Stomach smooth muscle (tissue), 2 donors: ENCODE measurements around the gene FAM89A.

Experiments used
- H3K27ac ChIP-seq: one replicate; pipeline ENCODE4 v1.7.0; 2013; ENCODE audit warnings: mild to moderate bottlenecking, low read length, inconsistent platforms
- H3K27me3 ChIP-seq, 2 donors: one replicate each; pipeline ENCODE4 v1.7.0; 2013; ENCODE audit warnings: low read length in 2 of 2; ENCODE audit not compliant: insufficient read depth in 2 of 2, control insufficient read depth in 1 of 2
- H3K36me3 ChIP-seq, 2 donors: one replicate each; pipeline ENCODE4 v1.7.0; 2013; ENCODE audit warnings: low read length in 2 of 2; ENCODE audit not compliant: control insufficient read depth in 2 of 2, insufficient read depth in 2 of 2
- H3K4me1 ChIP-seq: one replicate; pipeline ENCODE4 v1.7.0; 2013; ENCODE audit warnings: low read length; ENCODE audit not compliant: control insufficient read depth, insufficient read depth
- H3K4me3 ChIP-seq, 2 donors: one replicate each; pipeline ENCODE4 v1.7.0; 2013; ENCODE audit warnings: low read length in 2 of 2
- H3K9ac ChIP-seq, 2 donors: one replicate each; pipeline ENCODE4 v1.7.0; 2013; ENCODE audit warnings: low read length in 2 of 2, mild to moderate bottlenecking in 1 of 2
- H3K9me3 ChIP-seq, 2 donors: one replicate each; pipeline ENCODE4 v1.7.0; 2013; ENCODE audit warnings: low read length in 2 of 2; ENCODE audit not compliant: control insufficient read depth in 2 of 2
- donor health status: healthy.
- donor health status: Pancreatic carcinoma.

The FAM89A gene

GRCh38 chr1:231045286-231045685 lies 5.2 kb upstream of the FAM89A start:
- peaks cover 2 to 8% of the 10 kb centered on the region in 2 donors for H3K27me3 ChIP-seq
- H3K4me3 ChIP-seq, result no peak overlapping the region
- H3K27ac ChIP-seq, result no peak overlapping the region
- H3K36me3 ChIP-seq, result no peaks in the 10 kb centered on the region
- no peaks in the 10 kb centered on the region for H3K9me3 ChIP-seq
- peaks cover 8% of the 10 kb centered on the region for H3K4me1 ChIP-seq
- H3K9ac ChIP-seq, result no peak overlapping the region

GRCh38 chr1:231044588-231044987 lies 4.5 kb upstream of the FAM89A start:
- Histone ChIP-seq H3K27me3 (peaks cover 2 to 8% of the 10 kb centered on the region in 2 donors), H3K4me3 (no peak overlapping the region), H3K36me3 (no peaks in the 10 kb centered on the region), H3K9me3 (no peaks in the 10 kb centered on the region), H3K4me1 (peaks cover 13% of the 10 kb centered on the region), H3K9ac (no peak overlapping the region), H3K27ac (no peak overlapping the region)

- Histone ChIP-seq H3K9ac (no peak overlapping the region), H3K4me3 (no peak overlapping the region), H3K27ac (no peak overlapping the region), H3K4me1 (peaks cover 23% of the 10 kb centered on the region), H3K27me3 (peaks cover 11 to 30% of the 10 kb centered on the region in 2 donors), H3K9me3 (no peaks in the 10 kb centered on the region), H3K36me3 (no peaks in the 10 kb centered on the region)
These were observed 1.7 kb upstream of the FAM89A start for GRCh38 chr1:231041719-231042261.

DNA sequence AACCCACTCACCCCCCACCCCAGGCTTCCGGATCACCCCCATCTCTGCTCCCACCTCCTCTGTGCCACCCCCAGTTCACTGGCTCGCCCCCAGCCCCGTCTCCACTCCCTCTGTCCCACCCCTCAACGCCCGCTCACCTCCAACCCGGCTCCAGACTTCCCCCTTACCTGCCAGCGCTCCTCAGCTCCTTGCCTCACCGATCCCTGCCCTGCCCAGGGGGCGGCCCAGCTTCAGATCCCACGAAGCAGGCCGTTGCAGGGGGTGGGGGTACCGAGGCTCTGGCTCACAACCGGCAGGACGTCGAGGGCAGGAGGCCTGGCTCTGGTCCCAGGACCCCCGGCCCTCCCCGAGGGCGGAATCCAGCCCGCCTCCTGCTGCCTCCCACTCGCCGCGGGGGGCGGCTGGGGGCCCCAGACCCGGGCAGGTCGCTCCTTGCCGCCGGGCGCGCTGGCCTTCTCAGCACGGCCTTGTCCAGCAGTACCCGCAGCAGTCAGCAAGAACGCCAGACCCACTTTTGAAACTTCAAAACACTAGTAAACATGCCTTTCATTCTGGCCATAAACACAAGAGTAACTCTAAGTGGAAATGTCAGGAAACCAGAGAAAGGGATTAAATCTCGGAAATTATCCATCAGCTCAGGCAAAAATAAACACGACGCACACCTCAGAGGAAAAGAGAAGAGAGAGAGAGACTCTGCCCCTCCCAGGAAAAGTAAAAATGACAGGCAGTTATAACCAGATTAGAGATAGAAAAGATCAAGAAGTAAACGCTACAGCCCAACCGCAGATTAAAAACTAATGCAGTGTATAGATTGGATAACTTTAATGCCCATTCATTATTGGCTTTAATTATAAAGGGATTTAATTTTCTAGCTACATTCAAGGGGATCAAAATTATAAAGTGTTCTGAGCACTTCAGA lies 1.0 kb upstream of the FAM89A start:
- peak overlapping the region in 1 of 2 donors; percentile 67 for H3K4me3 ChIP-seq

DNA sequence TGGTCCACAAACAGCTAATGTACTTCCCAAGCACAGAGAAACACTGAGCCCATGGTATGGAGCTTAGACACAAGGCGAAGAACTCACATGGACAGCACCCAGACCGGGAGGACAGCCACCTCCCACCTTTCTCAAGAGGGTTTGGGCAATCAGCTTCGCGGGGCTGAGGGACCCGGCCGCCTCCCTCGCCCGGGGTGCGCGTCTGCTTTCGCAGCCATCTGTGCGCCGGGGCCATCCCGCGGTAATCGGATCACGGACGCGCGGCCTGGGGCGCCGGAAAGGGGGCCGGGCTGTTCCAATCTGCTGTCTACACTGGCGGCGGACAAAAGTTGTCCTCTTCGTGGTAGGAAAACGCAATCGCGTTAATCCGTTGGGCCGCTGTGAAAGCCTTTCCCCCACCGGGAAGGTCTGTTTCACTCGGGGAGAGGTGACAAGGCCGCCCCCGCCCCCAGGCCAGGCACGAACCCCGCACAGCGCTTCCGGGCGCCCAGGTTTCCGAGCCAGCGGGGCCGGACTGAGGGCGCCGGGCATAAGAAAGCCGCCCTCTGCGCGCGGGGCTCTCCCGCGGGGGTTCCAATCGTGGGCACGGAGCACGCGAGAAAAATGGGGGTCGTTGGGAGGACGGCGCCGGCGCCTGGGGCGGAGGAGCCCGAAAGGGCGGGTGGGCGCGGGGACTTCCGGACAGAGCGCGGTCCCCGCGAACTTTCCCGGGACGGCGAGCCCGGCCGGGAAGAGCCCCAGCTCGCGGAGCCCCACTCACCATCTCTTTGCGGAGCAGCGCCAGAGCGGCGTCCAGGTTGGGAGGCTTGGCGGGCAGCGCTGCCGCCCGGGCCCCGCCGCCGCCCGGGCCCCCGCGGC lies 664 bp downstream of the FAM89A start:
- H3K36me3 ChIP-seq, result no peaks in the 10 kb centered on the region
- peaks cover 23% of the 10 kb centered on the region for H3K4me1 ChIP-seq
- peak overlapping the region in 1 of 2 donors; percentile 41 for H3K9ac ChIP-seq
- H3K27ac ChIP-seq, result no peak overlapping the region
- peaks cover 21 to 37% of the 10 kb centered on the region in 2 donors for H3K27me3 ChIP-seq
- H3K9me3 ChIP-seq, result no peaks in the 10 kb centered on the region
- peak overlapping the region; percentile 20 to 74 for H3K4me3 ChIP-seq

More for the DNA sequence above, 1.0 kb upstream of the FAM89A start:
- Histone ChIP-seq H3K36me3 (no peaks in the 10 kb centered on the region), H3K27me3 (peaks cover 17 to 33% of the 10 kb centered on the region in 2 donors), H3K9me3 (no peaks in the 10 kb centered on the region), H3K27ac (no peak overlapping the region), H3K4me1 (peaks cover 23% of the 10 kb centered on the region), H3K9ac (no peak overlapping the region)

- Histone ChIP-seq H3K36me3 (no peaks in the 10 kb centered on the region), H3K4me1 (peaks cover 23% of the 10 kb centered on the region), H3K9me3 (no peaks in the 10 kb centered on the region), H3K9ac (no peak overlapping the region), H3K27me3 (peaks cover 23 to 37% of the 10 kb centered on the region in 2 donors), H3K4me3 (no peak overlapping the region), H3K27ac (no peak overlapping the region)
These were observed 2.2 kb downstream of the FAM89A start for GRCh38 chr1:231037585-231038517.

DNA sequence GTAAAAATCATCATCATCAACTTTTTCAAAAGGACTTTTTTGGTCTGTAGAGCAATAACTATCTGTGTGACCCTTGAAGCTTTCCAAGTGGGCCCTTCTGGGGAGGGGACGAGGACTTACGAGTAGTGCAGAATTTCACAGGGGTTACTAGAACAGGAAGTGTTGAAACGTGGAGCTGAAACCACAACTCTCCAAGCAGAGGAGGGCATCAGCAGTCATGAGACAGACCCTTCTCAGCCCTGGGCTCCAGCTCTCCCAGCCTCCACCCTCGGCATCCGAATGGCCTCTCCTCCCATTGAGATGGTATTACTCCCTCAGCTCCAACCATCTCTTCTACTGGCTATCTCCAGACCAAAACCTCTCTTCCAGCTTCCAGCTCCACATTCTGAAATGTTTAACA lies 3.6 kb downstream of the FAM89A start:
- no peak overlapping the region for H3K4me3 ChIP-seq
- peaks cover 23% of the 10 kb centered on the region for H3K4me1 ChIP-seq
- H3K9me3 ChIP-seq, result no peaks in the 10 kb centered on the region
- H3K9ac ChIP-seq, result no peak overlapping the region
- H3K36me3 ChIP-seq, result no peaks in the 10 kb centered on the region
- H3K27ac ChIP-seq, result no peak overlapping the region
- peaks cover 23 to 37% of the 10 kb centered on the region in 2 donors for H3K27me3 ChIP-seq

GRCh38 chr1:231035799-231036198 lies 4.3 kb downstream of the FAM89A start:
- Histone ChIP-seq H3K4me1 (peaks cover 19% of the 10 kb centered on the region), H3K4me3 (no peak overlapping the region), H3K9ac (no peak overlapping the region), H3K27ac (no peak overlapping the region), H3K9me3 (no peaks in the 10 kb centered on the region), H3K36me3 (no peaks in the 10 kb centered on the region), H3K27me3 (peaks cover 23 to 35% of the 10 kb centered on the region in 2 donors)

DNA sequence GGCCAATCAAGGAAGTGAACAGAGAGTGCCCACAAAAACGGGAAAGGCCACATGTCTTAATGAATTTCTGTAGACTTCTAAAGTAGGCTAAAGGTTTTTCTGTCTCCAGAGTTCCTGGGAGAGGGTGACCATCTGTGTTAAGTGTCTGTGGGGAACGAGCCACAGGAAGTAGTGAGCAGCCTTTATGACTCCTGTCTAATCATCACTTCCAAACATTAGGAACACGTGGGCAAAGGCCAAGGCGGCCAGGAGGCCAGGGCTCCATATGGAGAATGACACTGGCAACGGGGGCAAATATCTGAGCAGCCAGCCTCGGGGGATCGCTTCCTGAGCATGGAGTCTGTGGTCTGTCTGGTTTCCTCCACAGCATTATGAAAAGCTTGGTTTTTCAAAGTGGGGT lies 7.1 kb downstream of the FAM89A start:
- no peaks in the 10 kb centered on the region for H3K36me3 ChIP-seq
- H3K9me3 ChIP-seq, result no peaks in the 10 kb centered on the region
- H3K27ac ChIP-seq, result no peak overlapping the region
- no peaks in the 10 kb centered on the region for H3K4me1 ChIP-seq
- no peak overlapping the region for H3K9ac ChIP-seq
- H3K27me3 ChIP-seq, result peaks cover 19 to 20% of the 10 kb centered on the region in 2 donors
- H3K4me3 ChIP-seq, result no peak overlapping the region

DNA sequence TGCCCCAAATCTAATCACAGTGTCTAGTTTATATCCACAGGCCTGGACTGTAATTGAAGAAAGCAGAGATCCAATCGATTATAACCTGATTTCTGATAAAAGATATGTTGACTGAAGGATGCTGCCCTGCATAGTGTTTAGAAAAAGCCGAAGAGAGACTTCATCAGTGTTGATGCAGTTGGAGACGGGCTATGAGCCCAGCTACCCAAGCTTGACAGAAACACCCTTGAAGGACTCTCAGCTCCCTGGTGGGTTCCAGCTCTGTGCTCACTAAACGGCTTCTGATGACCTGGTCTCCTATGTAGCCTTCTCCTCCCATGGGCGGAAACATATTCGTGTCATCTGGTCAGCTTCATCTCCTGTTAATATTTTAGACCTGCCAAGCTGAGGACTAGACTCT lies 10.2 kb downstream of the FAM89A start:
- no peak overlapping the region for H3K4me3 ChIP-seq
- no peak overlapping the region for H3K27ac ChIP-seq
- no peaks in the 10 kb centered on the region for H3K36me3 ChIP-seq
- H3K4me1 ChIP-seq, result no peaks in the 10 kb centered on the region
- peaks cover 0 to 2% of the 10 kb centered on the region in 2 donors for H3K27me3 ChIP-seq
- H3K9ac ChIP-seq, result no peak overlapping the region
- H3K9me3 ChIP-seq, result no peaks in the 10 kb centered on the region
